Smooth muscle cell (in vitro differentiated cells): ENCODE results near the gene ADORA1. TPM values are rescaled to one million over a fixed set of nuclear protein-coding genes. Genes with fewer than 3 reads are reported as not detected.

Experiments
- DNase-seq: peaks from one replicate; lab custom pipeline; 2025; ENCODE audit not compliant: unreplicated experiment; lab: John Stamatoyannopoulos, UW
- H2AFZ ChIP-seq: fragments of 200-600 bp; sonication (generic); 2 replicates; pipeline ENCODE4 v1.6.0; 2016; ENCODE audit warnings: antibody characterized with exemption, low read depth, mild to moderate bottlenecking
- H3F3A ChIP-seq: fragments of 200-600 bp; sonication (generic); 2 replicates; pipeline ENCODE4 v1.6.0; 2017; ENCODE audit warnings: antibody characterized with exemption, low read depth
- H3K27ac ChIP-seq: fragments of 200-600 bp; sonication (generic); 2 replicates; pipeline ENCODE4 v1.5.1; 2016; ENCODE audit warnings: low read depth, mild to moderate bottlenecking
- H3K27me3 ChIP-seq: fragments of 200-600 bp; sonication (generic); 2 replicates; pipeline ENCODE4 v1.6.1; 2016; ENCODE audit warnings: low read depth, mild to moderate bottlenecking
- H3K36me3 ChIP-seq: fragments of 200-600 bp; sonication (generic); 2 replicates; pipeline ENCODE4 v1.5.1; 2016; ENCODE audit warnings: low read depth
- H3K4me1 ChIP-seq: fragments of 200-600 bp; sonication (generic); 2 replicates; pipeline ENCODE4 v1.5.1; 2016; ENCODE audit warnings: low read depth
- H3K4me2 ChIP-seq: fragments of 200-600 bp; sonication (generic); 2 replicates; pipeline ENCODE4 v1.6.0; 2016; ENCODE audit warnings: mild to moderate bottlenecking
- H3K4me3 ChIP-seq: fragments of 200-600 bp; sonication (generic); 2 replicates; pipeline ENCODE4 v1.5.1; 2016; ENCODE audit warnings: mild to moderate bottlenecking
- H3K79me2 ChIP-seq: fragments of 200-600 bp; sonication (generic); 2 replicates; pipeline ENCODE4 v1.6.0; 2016; ENCODE audit warnings: low read depth, mild to moderate bottlenecking
- H3K9ac ChIP-seq: fragments of 200-600 bp; sonication (generic); 2 replicates; pipeline ENCODE4 v1.6.0; 2016; ENCODE audit warnings: low read depth
- H3K9me3 ChIP-seq: fragments of 200-600 bp; sonication (generic); replicated peaks from 2 replicates; pipeline ENCODE4 v1.5.1; 2016; ENCODE audit warnings: low read depth
- H4K20me1 ChIP-seq: fragments of 200-600 bp; sonication (generic); 2 replicates; pipeline ENCODE4 v1.6.0; 2016; ENCODE audit warnings: low read depth
- CTCF ChIP-seq: fragments of 200-600 bp; sonication (generic); IDR thresholded peaks from 2 replicates; pipeline ENCODE4 v1.5.1; 2017; ENCODE audit warnings: borderline replicate concordance, mild to moderate bottlenecking, antibody characterized with exemption; ENCODE audit not compliant: insufficient read depth, poor library complexity, severe bottlenecking
- WGBS: methylation state at CpG from one replicate; pipeline ENCODE4 v1.1.7; 2016; ENCODE audit warnings: low lambda C conversion rate; 5-methylcytosine and 5-hydroxymethylcytosine counted together
- polyA plus RNA-seq: library from polyadenylated mRNA; unstranded; fragments of >200 nt; fragmentation: Nextera tagmentation; extraction: Ambion mirVana; gene quantifications from 2 replicates; pipeline ENCODE4 v1.2.1, GENCODE V29; 2016
- total RNA-seq: library from RNA; depleted of rRNA; stranded (reverse); fragments of >200 nt; gene quantifications from 2 replicates; pipeline ENCODE4 v1.2.3, GENCODE V29; 2014

The ADORA1 gene
- total and polyA plus RNA-seq, 2 experiments from 2014 or later = 16.0 to 18.0 TPM

- H3K79me2 ChIP-seq = no peaks in the 10 kb centered on the region
- no peak overlapping the region for H2AFZ ChIP-seq
- peak overlapping the region; percentile 59 for H3K4me2 ChIP-seq
- no peak for DNase-seq
- H3K9me3 ChIP-seq = no peaks in the 10 kb centered on the region
- peak overlapping the region; percentile 93 for H3K27ac ChIP-seq
- H3K9ac ChIP-seq = no peak overlapping the region
- peaks cover 26% of the 10 kb centered on the region for H3F3A ChIP-seq
- H4K20me1 ChIP-seq = no peaks in the 10 kb centered on the region
- WGBS = 3% methylated on average over 3 of the region's 3 CpGs
- no peak for TF ChIP-seq CTCF
- no peaks in the 10 kb centered on the region for H3K36me3 ChIP-seq
- H3K4me3 ChIP-seq = no peak overlapping the region
- H3K27me3 ChIP-seq = no peaks in the 10 kb centered on the region
- peaks cover 16% of the 10 kb centered on the region for H3K4me1 ChIP-seq
These were observed 70.1 kb downstream of the ADORA1 start for GRCh38 chr1:203197625-203198024.

- Histone ChIP-seq H3K9ac (no peak overlapping the region), H3K9me3 (no peaks in the 10 kb centered on the region), H3K4me3 (no peak overlapping the region), H3K36me3 (no peaks in the 10 kb centered on the region), H3K27ac (peak overlapping the region; percentile 93), H3K4me2 (peak overlapping the region; percentile 5), H2AFZ (no peak overlapping the region), H3K27me3 (no peaks in the 10 kb centered on the region), H3K4me1 (peaks cover 16% of the 10 kb centered on the region), H3F3A (peaks cover 36% of the 10 kb centered on the region), H3K79me2 (no peaks in the 10 kb centered on the region), H4K20me1 (no peaks in the 10 kb centered on the region)
- 96% methylated on average over 3 of the region's 3 CpGs for WGBS
- DNase-seq = no peak
- no peak for TF ChIP-seq CTCF
These were observed 71.5 kb downstream of the ADORA1 start for GRCh38 chr1:203199002-203199401.

- no peaks in the 10 kb centered on the region for H3K9me3 ChIP-seq
- no peak overlapping the region for H3K4me3 ChIP-seq
- no peaks in the 10 kb centered on the region for H3K36me3 ChIP-seq
- 75% methylated on average over 6 of the region's 6 CpGs for WGBS
- no peaks in the 10 kb centered on the region for H3K27me3 ChIP-seq
- peak overlapping the region; percentile 5 for H3K4me2 ChIP-seq
- peaks cover 36% of the 10 kb centered on the region for H3F3A ChIP-seq
- peaks cover 18% of the 10 kb centered on the region for H3K4me1 ChIP-seq
- TF ChIP-seq CTCF = no peak
- no peak for DNase-seq
- H3K27ac ChIP-seq = peak overlapping the region; percentile 93
- H3K79me2 ChIP-seq = no peaks in the 10 kb centered on the region
- H2AFZ ChIP-seq = no peak overlapping the region
- H3K9ac ChIP-seq = no peak overlapping the region
- no peaks in the 10 kb centered on the region for H4K20me1 ChIP-seq
These were observed 71.9 kb downstream of the ADORA1 start for GRCh38 chr1:203199481-203199815.

- Histone ChIP-seq H3K4me3 (no peak overlapping the region), H4K20me1 (no peaks in the 10 kb centered on the region), H3K27ac (peak overlapping the region; percentile 93), H3K4me2 (peak overlapping the region; percentile 65), H3K4me1 (peaks cover 22% of the 10 kb centered on the region), H3K9me3 (no peaks in the 10 kb centered on the region), H3F3A (peaks cover 39% of the 10 kb centered on the region), H3K79me2 (no peaks in the 10 kb centered on the region), H3K27me3 (no peaks in the 10 kb centered on the region), H3K9ac (peak overlapping the region; percentile 60), H3K36me3 (no peaks in the 10 kb centered on the region), H2AFZ (no peak overlapping the region)
- no peak for DNase-seq
- 28% methylated on average over 8 of the region's 8 CpGs for WGBS
- no peak for TF ChIP-seq CTCF
These were observed 72.5 kb downstream of the ADORA1 start for GRCh38 chr1:203199816-203200571.
